ENCODE results near the gene PPP1R12C.

- TF ChIP-seq CTCF (IDR thresholded peaks at IDR 0.05) (no peak), POLR2A (IDR thresholded peaks at IDR 0.05) (no peak), POLR2AphosphoS5 (IDR thresholded peaks at IDR 0.05) (no peak)
Measured at GRCh38 chr19:55095260-55096060, 22.0 kb downstream of the PPP1R12C start.
